Head of caudate nucleus (tissue), 42 donors: ENCODE measurements around the gene COL26A1.
A peak's percentile ranks its signal among the peaks of the same experiment; 100 is the strongest.

Source experiments
- DNase-seq, 42 donors: peaks; one replicate each; pipeline versions ENCODE4 v3.0.0 to v3.0.0-alpha.2; 2020 to 2021; ENCODE audit warnings: mixed read lengths in 7 of 42
- intact Hi-C: fragments of 100-400 bp; cut with DNase I; formaldehyde crosslinking; loops from one replicate; pipeline ENCODE4 v1.15.0; 2022

The COL26A1 gene

GRCh38 chr7:101518336-101518735 is 155.7 kb downstream of the COL26A1 start:
- no peak for DNase-seq
- intact Hi-C loops = no loop called here

GRCh38 chr7:101519324-101520023 is 156.8 kb downstream of the COL26A1 start:
- intact Hi-C loops = no loop called here
- DNase-seq = no peak

GRCh38 chr7:101521430-101521925 is 158.8 kb downstream of the COL26A1 start:
- DNase-seq = no peak
- intact Hi-C loops = no loop called here

GRCh38 chr7:101522021-101522420 is 159.3 kb downstream of the COL26A1 start:
- intact Hi-C loops = no loop called here
- DNase-seq = no peak

- DNase-seq = peak in 36 of 42 donors; percentile 6 to 77 (median 38)
- intact Hi-C loops = no loop called here
Measured at GRCh38 chr7:101527844-101528667, 165.4 kb downstream of the COL26A1 start.

- no peak for DNase-seq
- intact Hi-C loops = no loop called here
Measured at GRCh38 chr7:101529560-101529959, 166.9 kb downstream of the COL26A1 start.

- no peak for DNase-seq
- intact Hi-C loops = no loop called here
Measured at GRCh38 chr7:101531726-101532357, 169.2 kb downstream of the COL26A1 start.

GRCh38 chr7:101532400-101533102 is 169.9 kb downstream of the COL26A1 start:
- no peak for DNase-seq

GRCh38 chr7:101533103-101533465 is 170.4 kb downstream of the COL26A1 start:
- intact Hi-C loops = no loop called here
- DNase-seq = no peak

More at GRCh38 chr7:101532400-101533102, 169.9 kb downstream of the COL26A1 start:
- intact Hi-C loops = no loop called here

GRCh38 chr7:101534015-101534803 is 171.5 kb downstream of the COL26A1 start:
- intact Hi-C loops = no loop called here
- DNase-seq = no peak

GRCh38 chr7:101534873-101535272 is 172.2 kb downstream of the COL26A1 start:
- no peak for DNase-seq
- intact Hi-C loops = no loop called here

- intact Hi-C loops = no loop called here
Measured at GRCh38 chr7:101535351-101535751, 172.7 kb downstream of the COL26A1 start.

GRCh38 chr7:101536232-101536631 is 173.6 kb downstream of the COL26A1 start:
- intact Hi-C loops = no loop called here
- no peak for DNase-seq

More at GRCh38 chr7:101535351-101535751, 172.7 kb downstream of the COL26A1 start:
- no peak for DNase-seq

GRCh38 chr7:101536668-101537067 is 174.0 kb downstream of the COL26A1 start:
- intact Hi-C loops = no loop called here
- DNase-seq = no peak

- no peak for DNase-seq
- intact Hi-C loops = no loop called here
Measured at GRCh38 chr7:101537205-101537604, 174.5 kb downstream of the COL26A1 start.

- intact Hi-C loops = no loop called here
- DNase-seq = no peak
Measured at GRCh38 chr7:101537935-101538595, 175.4 kb downstream of the COL26A1 start.

GRCh38 chr7:101538596-101539459 is 176.2 kb downstream of the COL26A1 start:
- intact Hi-C loops = no loop called here
- DNase-seq = peak in 41 of 42 donors; percentile 23 to 78 (median 61)
